ENCODE results near the gene VDAC2.

Gene VDAC2

GRCh38 chr10:75253281-75254220 lies 43.0 kb downstream of the VDAC2 start:
- no peak for DNase-seq (ENCODE audit: low read depth)

- DNase-seq (ENCODE audit: low read depth), result no peak
These were observed 44.1 kb downstream of the VDAC2 start for GRCh38 chr10:75254739-75255138.

DNA sequence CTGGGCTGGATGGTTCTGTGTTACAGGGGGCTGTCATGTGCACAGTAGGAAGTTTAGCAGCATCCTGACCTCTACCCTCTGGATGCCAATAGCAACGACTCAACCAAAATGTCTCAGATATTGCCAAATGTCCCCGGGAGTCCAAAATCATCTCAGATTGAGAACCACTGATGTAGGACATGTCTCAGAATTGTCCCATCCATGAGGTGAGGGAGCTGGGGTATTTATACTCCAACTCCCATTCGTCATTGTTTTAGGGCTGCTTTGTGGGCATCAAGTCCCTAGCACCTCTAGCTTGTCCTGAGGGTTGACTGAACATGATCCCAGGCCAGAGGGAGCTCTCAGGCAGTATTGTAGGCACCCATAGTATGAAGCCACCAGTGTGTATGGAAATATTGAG lies 50.4 kb downstream of the VDAC2 start:
- DNase-seq (ENCODE audit: low read depth), result no peak

GRCh38 chr10:75261813-75262705 lies 51.5 kb downstream of the VDAC2 start:
- DNase-seq (ENCODE audit: low read depth), result no peak

DNA sequence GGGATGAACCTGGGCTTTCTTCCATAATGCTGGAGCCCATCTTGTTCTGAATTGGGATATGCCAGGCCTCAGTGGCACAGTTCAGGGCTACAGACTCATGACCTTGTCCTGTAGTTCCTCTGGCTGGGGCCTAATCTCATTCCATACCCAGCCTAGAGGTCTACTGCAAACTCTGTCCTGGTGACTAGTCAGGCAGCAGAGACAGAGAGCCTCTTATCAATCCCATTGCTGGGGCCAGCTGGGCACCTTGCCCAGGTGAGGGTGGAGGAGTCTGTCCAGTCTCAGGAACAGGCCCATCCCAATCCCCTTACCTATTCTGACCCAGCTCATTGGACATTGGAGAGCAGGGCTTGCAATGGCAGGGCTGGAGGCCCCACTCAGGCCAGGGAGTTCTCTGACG lies 53.2 kb downstream of the VDAC2 start:
- DNase-seq (ENCODE audit: low read depth), result no peak

DNA sequence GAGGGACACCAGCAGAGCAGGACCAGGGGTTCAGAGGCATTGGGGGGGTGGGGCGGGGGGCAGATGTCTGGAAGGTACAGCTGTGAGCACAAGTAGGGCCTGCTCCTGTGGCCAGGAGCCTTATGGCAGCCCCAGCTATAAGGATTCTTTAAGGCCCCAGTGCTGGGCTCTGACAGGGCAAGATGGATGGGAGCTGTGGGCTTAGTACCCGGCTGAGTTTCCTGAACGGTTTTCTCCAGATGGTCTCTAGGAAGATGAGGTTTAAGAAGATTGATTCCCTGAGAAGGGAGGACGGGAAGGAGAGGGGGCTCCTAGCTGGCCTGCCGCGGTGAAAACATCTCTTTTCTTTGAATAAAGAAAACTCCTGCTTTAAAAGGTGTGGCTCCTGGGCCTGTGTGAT lies 55.3 kb downstream of the VDAC2 start:
- DNase-seq (ENCODE audit: low read depth), result no peak

- no peak for DNase-seq (ENCODE audit: low read depth)
These were observed 56.3 kb downstream of the VDAC2 start for GRCh38 chr10:75266945-75267344.

GRCh38 chr10:75269605-75270004 lies 59.0 kb downstream of the VDAC2 start:
- no peak for DNase-seq (ENCODE audit: low read depth)

- no peak for DNase-seq (ENCODE audit: low read depth)
These were observed 61.5 kb downstream of the VDAC2 start for GRCh38 chr10:75272094-75272493.

DNA sequence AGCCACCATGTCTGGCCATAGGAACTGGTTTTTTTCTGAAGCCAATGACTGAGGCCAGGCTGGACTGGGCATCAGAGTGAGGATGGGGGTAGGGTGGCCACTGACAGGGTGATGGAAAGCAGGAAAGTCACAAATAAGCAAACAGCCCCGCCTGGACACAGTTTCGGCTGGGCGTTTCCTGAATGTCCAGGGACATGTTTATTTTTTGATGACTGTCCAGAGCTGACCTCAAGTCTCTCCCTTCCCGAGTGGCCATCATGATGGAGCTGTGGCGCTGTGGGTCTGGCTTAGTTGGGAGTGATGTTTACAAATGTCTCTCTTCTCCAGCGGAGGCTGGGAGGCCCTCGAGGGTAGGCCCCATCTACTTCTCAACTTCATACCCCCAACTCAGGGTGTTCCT lies 62.3 kb downstream of the VDAC2 start:
- no peak for DNase-seq (ENCODE audit: low read depth)

GRCh38 chr10:75276069-75276872 lies 65.7 kb downstream of the VDAC2 start:
- no peak for DNase-seq (ENCODE audit: low read depth)

- DNase-seq (ENCODE audit: low read depth), result no peak
These were observed 69.6 kb downstream of the VDAC2 start for GRCh38 chr10:75280236-75280635.

Measured in T follicular helper cell (primary cell).